ENCODE data around the gene CSF3.

The CSF3 gene, protein sequence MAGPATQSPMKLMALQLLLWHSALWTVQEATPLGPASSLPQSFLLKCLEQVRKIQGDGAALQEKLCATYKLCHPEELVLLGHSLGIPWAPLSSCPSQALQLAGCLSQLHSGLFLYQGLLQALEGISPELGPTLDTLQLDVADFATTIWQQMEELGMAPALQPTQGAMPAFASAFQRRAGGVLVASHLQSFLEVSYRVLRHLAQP

DNA sequence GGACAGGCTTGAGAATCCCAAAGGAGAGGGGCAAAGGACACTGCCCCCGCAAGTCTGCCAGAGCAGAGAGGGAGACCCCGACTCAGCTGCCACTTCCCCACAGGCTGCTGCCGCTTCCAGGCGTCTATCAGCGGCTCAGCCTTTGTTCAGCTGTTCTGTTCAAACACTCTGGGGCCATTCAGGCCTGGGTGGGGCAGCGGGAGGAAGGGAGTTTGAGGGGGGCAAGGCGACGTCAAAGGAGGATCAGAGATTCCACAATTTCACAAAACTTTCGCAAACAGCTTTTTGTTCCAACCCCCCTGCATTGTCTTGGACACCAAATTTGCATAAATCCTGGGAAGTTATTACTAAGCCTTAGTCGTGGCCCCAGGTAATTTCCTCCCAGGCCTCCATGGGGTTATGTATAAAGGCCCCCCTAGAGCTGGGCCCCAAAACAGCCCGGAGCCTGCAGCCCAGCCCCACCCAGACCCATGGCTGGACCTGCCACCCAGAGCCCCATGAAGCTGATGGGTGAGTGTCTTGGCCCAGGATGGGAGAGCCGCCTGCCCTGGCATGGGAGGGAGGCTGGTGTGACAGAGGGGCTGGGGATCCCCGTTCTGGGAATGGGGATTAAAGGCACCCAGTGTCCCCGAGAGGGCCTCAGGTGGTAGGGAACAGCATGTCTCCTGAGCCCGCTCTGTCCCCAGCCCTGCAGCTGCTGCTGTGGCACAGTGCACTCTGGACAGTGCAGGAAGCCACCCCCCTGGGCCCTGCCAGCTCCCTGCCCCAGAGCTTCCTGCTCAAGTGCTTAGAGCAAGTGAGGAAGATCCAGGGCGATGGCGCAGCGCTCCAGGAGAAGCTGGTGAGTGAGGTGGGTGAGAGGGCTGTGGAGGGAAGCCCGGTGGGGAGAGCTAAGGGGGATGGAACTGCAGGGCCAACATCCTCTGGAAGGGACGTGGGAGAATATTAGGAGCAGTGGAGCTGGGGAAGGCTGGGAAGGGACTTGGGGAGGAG is at the start of gene CSF3:
TSS of gene CSF3 (plus strand) at position 436 of the 993 bp plus-strand sequence. CDS start at position 471, 35 bp downstream.
- Histone ChIP-seq H3K4me3 (ENCODE audit: insufficient read depth, low read length, poor library complexity, severe bottlenecking) (no peak within 1 kb of the TSS), H2AFZ (ENCODE audit: low read depth, low read length, severe bottlenecking) (no peak within 1 kb of the TSS), H3K9me2 (replicated peaks; ENCODE audit: insufficient read depth, low read length) (no peaks in the 10 kb centered on the region), H3K4me2 (ENCODE audit: low read depth, low read length, poor library complexity, severe bottlenecking) (no peak within 1 kb of the TSS), H3K27me3 (ENCODE audit: low read length) (no peaks in the 10 kb centered on the region), H3K27ac (ENCODE audit: low read depth, low read length) (no peak within 1 kb of the TSS), H4K20me1 (ENCODE audit: low read depth, low read length) (no peaks in the 10 kb centered on the region), H3K9ac (ENCODE audit: low read length) (no peak within 1 kb of the TSS), H3F3A (ENCODE audit: insufficient read depth) (no peaks in the 10 kb centered on the region), H3K36me3 (ENCODE audit: low read length) (no peaks in the 10 kb centered on the region), H3K9me3 (ENCODE audit: insufficient read depth, low read length) (no peaks in the 10 kb centered on the region), H3K79me2 (ENCODE audit: insufficient read depth, low read length) (no peaks in the 10 kb centered on the region)
- TF ChIP-seq, protein P1, sequence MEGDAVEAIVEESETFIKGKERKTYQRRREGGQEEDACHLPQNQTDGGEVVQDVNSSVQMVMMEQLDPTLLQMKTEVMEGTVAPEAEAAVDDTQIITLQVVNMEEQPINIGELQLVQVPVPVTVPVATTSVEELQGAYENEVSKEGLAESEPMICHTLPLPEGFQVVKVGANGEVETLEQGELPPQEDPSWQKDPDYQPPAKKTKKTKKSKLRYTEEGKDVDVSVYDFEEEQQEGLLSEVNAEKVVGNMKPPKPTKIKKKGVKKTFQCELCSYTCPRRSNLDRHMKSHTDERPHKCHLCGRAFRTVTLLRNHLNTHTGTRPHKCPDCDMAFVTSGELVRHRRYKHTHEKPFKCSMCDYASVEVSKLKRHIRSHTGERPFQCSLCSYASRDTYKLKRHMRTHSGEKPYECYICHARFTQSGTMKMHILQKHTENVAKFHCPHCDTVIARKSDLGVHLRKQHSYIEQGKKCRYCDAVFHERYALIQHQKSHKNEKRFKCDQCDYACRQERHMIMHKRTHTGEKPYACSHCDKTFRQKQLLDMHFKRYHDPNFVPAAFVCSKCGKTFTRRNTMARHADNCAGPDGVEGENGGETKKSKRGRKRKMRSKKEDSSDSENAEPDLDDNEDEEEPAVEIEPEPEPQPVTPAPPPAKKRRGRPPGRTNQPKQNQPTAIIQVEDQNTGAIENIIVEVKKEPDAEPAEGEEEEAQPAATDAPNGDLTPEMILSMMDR (IDR thresholded peaks at IDR 0.05; ENCODE audit: insufficient read depth, low read length, poor library complexity, severe bottlenecking) = no peak
- TF ChIP-seq EZH2phosphoT487 (conservative IDR thresholded peaks at IDR 0.05; ENCODE audit: low read length) = no peak

DNA sequence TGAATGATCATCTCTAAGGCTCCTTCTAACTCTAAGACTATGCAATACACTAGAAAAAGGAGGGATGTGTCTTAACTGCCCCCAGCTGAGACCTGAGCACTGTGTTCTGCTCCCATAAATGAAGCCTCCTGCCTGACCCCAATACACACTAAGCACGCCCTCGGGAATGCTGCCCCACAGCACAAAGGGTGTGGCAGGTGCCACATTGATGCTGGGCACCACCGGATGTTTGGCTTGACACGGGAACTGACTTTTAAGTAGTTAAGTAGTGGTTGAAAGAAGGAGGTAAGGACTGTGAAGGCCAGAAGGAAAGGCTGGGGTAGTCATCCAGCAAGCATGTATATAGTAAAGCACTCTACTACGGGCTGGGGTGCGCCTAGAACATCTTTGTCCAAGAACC is 48.5 kb upstream of the CSF3 start:
- H3K4me2 ChIP-seq (ENCODE audit: low read depth, low read length, poor library complexity, severe bottlenecking) = no peak overlapping the region
- H3K9me2 ChIP-seq (replicated peaks; ENCODE audit: insufficient read depth, low read length) = no peaks in the 10 kb centered on the region
- no peaks in the 10 kb centered on the region for H3K9me3 ChIP-seq (ENCODE audit: insufficient read depth, low read length)
- no peaks in the 10 kb centered on the region for H4K20me1 ChIP-seq (ENCODE audit: low read depth, low read length)
- H3F3A ChIP-seq (ENCODE audit: insufficient read depth) = no peaks in the 10 kb centered on the region
- H3K27ac ChIP-seq (ENCODE audit: low read depth, low read length) = no peak overlapping the region
- H3K4me3 ChIP-seq (ENCODE audit: insufficient read depth, low read length, poor library complexity, severe bottlenecking) = no peak overlapping the region
- TF ChIP-seq, protein P1 (IDR thresholded peaks at IDR 0.05; ENCODE audit: insufficient read depth, low read length, poor library complexity, severe bottlenecking) = no peak
- TF ChIP-seq EZH2phosphoT487 (conservative IDR thresholded peaks at IDR 0.05; ENCODE audit: low read length) = no peak
- no peaks in the 10 kb centered on the region for H3K36me3 ChIP-seq (ENCODE audit: low read length)
- H2AFZ ChIP-seq (ENCODE audit: low read depth, low read length, severe bottlenecking) = no peak overlapping the region
- H3K9ac ChIP-seq (ENCODE audit: low read length) = no peak overlapping the region
- no peaks in the 10 kb centered on the region for H3K27me3 ChIP-seq (ENCODE audit: low read length)
- no peaks in the 10 kb centered on the region for H3K79me2 ChIP-seq (ENCODE audit: insufficient read depth, low read length)

GRCh38 chr17:39968761-39969160 is 46.5 kb upstream of the CSF3 start:
- Histone ChIP-seq H3K9me2 (replicated peaks; ENCODE audit: insufficient read depth, low read length) (no peaks in the 10 kb centered on the region), H3K9me3 (ENCODE audit: insufficient read depth, low read length) (no peaks in the 10 kb centered on the region), H3F3A (ENCODE audit: insufficient read depth) (no peaks in the 10 kb centered on the region), H2AFZ (ENCODE audit: low read depth, low read length, severe bottlenecking) (no peak overlapping the region), H3K4me2 (ENCODE audit: low read depth, low read length, poor library complexity, severe bottlenecking) (no peak overlapping the region), H3K4me3 (ENCODE audit: insufficient read depth, low read length, poor library complexity, severe bottlenecking) (no peak overlapping the region), H3K27me3 (ENCODE audit: low read length) (no peaks in the 10 kb centered on the region), H3K9ac (ENCODE audit: low read length) (no peak overlapping the region), H4K20me1 (ENCODE audit: low read depth, low read length) (no peaks in the 10 kb centered on the region), H3K36me3 (ENCODE audit: low read length) (no peaks in the 10 kb centered on the region), H3K27ac (ENCODE audit: low read depth, low read length) (no peak overlapping the region), H3K79me2 (ENCODE audit: insufficient read depth, low read length) (no peaks in the 10 kb centered on the region)
- TF ChIP-seq, protein P1 (IDR thresholded peaks at IDR 0.05; ENCODE audit: insufficient read depth, low read length, poor library complexity, severe bottlenecking) = no peak
- no peak for TF ChIP-seq EZH2phosphoT487 (conservative IDR thresholded peaks at IDR 0.05; ENCODE audit: low read length)

Measured in SU-DHL-6 (cell line).